Colon (tissue), 2 donors: ENCODE results near the gene TMEM134.

Experiments
- FAIRE-seq: peaks from 2 replicates; lab custom pipeline; 2012; peaks lifted over from hg19 to GRCh38; lab: Jason Lieb, UNC
- donor health status: control.
- donor health status: control.

The TMEM134 gene

DNA sequence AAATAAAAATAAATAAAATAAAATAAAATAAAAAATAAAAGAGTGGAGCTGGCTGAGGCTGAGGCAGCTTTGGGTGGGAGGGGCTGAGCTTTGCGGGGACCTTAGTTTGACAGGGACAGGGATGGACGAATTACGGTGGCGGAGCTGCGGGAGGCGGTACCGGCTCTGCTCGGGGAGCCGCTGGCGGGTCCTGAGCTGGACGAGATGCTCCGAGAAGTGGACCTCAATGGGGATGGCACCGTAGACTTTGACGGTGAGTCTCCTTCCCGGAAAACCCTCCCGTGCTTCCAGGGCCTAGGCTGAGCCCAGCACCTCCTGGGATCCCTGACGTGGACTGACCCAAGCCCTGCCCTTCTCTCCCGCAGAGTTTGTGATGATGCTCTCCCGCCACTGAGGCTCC is 10.8 kb downstream of the TMEM134 start:
- FAIRE-seq, result no peak

DNA sequence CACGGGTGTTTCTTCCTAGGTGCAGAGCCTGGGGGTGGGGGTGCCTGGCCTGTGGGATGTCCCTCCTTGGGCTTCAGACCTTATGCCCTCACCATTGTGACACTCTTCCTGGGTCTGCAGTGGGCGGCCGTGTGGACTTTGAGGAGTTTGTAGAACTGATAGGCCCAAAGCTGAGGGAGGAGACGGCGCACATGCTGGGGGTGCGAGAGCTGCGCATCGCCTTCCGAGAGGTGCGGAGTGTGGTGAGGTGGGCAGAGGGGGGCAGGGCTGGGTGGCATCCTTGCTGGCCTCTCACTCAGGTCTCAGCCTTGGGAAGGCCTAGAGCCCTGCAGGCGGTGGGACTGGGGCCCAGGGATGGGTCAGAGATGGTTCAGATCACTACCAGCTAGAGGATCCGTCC is 11.6 kb downstream of the TMEM134 start:
- no peak for FAIRE-seq

DNA sequence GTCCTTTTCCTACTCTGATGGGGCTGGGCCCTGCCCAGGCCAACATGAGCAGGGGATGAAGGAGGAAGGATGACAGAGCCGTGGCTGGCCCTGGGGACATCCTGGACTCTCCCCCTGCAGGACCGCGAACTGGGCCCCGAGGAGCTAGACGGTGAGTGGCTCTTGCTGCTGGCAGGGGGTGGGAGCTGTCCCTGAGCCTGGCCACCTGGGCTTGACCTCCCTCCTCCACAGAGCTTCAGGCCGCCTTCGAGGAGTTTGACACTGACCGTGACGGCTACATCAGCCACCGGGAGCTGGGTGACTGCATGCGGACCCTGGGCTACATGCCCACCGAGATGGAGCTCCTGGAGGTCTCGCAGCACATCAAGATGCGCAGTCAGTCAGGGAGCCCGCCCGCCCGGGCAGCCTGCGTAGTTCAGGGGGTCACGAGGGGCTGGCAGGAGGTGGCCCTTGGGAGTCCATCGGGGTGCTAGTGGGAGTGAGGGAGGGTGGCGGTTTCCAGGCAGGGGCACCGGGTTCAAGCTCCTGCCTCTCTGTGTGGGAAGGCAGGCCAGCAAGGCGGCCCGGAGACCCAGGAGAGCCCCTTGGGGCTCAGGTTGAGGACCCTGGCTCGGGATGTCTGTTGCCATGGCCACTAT is 12.9 kb downstream of the TMEM134 start:
- no peak for FAIRE-seq

DNA sequence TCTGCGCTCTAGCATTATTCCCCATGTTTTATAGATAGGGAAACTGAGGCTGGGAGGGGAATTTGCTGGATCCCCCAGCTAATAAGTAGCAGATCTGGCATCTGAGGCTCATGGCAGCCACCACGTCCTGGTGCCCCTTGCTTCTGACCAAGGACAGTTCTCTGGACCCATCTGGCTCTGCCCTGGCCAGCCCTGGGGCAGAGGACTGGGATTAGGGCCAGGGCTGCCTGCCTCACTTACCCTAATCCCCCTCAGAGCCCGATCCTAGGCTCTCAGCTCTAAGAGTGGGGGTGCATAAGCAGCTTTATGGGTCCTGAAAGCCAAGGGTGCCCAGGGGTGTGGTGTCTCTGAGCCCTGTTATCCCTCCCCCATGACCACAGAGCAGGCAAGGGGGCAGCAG is 14.0 kb downstream of the TMEM134 start, which contains the start of gene CABP4:
TSS of gene CABP4 (plus strand) at position 301 of the 400 bp plus-strand sequence. CDS start at position 371, 70 bp downstream.
- FAIRE-seq, result no peak

DNA sequence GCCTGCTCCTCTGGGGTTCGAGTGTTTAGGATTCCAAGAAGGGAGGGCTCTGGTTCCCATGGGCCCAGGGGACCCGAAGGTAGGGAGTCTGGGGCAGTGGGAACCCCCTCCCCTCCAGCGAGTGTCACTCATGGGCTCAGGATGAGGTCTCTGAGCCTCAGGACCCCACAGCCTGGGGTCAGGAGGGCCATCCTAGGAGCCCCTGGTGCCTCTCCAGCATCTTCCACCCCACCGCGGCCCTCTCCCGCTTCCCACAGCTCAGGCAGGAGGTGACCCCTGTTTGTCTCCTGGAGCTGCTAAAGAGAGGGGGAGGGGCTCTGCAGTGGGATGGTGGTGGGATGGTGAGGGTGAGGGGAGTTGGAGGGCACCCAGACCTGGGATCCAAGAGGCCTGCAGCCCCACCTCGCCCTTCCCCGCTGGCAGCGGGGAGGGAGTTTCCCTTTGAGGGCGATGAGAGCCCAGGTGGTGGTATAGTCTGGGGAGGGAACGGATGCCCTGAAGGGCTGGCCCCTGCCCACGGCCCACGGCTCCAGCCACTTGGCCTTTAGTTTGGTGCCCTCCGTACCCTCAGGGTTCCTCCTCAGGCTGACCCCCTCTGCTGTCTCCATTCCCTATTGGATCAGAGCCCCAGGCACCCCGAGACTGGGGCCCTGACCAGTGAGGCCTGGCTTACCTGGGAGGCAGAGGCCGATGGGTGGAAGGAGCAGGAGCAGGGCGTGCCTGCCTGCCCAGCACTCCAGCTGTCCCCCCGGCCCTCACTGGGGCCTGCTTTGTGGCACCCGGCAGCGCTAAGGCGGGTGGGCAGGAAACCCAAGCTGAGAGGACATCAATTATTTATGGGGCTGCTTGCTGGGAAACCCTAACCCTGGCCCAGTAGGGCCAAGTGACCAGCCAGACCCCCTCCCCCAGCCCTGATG is 15.0 kb downstream of the TMEM134 start:
- FAIRE-seq, result no peak

DNA sequence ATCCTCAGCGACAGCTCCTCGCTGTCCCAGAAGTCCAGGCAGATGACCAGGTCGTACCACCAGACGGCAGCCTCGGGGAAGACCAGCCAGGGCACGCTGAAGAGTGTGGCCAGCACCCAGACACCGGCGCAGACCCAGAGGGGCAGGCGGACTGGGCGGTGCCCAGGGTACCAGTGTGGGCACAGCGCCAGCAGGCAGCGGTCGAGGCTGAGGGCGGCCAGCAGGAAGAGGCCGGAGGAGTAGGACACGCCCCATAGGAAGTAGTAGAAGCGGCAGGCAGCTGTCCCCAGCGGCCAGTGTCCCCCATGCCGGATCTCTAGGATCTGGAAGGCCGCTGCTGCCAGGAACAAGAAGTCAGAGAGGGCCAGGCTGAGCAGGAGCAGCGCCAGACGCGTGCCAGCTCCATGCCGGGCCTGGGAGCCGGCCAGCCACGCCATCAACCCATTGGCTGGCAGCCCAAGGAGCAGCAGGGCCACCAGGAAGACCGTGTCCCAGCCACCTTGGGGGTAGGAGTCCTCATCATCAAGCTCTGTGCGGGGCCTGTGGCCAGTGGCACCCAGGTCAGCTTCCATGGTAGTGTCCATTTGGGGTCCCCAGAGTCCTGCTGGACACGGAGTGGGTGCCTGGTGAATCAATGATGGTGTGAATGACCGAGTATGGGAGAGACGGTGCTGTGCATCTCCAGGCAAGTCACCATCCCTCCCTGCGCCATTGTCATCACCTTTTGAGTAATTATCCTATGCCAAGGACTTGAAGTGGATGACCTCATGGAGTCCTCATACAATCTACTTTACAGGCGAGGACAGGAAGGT is 16.7 kb downstream of the TMEM134 start, which contains the start of gene GPR152:
TSS of gene GPR152 (minus strand) at position 589 of the 812 bp plus-strand sequence. CDS start at position 584, 5 bp downstream.
- FAIRE-seq, result no peak

DNA sequence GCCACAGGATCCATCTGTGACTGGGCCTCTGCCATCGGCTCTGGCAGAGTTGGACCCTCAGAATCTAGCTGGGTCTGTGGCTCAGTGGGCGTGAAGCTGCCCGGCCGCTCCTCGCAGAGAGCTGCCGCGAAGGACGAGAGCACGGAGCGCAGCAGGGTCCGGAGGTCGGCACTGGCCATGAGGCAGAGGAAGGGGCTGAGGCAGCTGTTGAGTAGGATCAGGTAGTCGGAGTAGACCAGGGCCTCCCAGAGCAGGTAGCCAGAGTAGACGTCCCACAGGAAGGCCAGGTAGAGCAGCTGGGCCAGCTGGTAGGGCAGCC is 17.4 kb downstream of the TMEM134 start:
- FAIRE-seq, result no peak

DNA sequence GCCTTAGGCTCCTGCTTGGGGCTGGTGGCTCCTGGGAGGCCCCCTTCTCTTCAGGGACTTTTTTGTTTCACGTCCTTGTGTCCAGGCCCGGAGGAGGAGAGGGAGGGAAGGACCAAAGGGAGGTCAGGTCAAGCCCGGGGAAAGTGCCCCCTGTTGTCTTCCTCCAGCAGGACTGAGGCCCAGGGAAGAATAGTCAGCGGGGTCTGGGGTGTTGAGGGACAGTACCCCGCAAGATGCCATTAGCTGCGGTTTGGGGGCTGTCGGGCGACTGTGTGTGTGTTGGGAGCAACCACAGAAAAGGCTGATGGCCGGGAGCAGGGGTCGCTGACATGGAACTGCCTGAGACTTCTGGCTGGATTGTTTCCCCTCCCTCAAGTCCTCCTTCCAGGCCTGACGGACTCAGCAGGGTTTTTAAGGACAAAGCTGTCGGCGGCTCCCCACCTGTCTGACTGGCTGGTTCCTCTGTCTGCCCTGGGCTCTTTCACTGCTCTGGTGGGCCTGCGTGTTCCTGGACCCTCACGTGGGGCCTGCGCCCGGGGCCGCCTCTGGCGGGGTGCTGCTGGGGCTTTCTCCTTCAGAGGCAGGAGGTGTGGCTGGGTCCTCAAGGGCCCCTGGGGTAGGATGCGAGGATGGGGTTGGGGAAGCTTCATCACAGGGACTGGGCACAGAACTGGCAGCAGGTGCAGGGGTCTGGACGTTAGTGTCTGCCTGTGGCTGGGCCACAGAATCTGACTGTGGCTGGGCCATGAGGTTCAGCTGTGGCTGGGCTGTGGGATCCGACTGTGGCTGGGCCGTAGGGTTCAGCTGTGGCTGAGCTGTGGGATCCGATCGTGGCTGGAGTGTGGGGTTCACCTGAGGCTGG is 18.0 kb downstream of the TMEM134 start:
- FAIRE-seq, result no peak

DNA sequence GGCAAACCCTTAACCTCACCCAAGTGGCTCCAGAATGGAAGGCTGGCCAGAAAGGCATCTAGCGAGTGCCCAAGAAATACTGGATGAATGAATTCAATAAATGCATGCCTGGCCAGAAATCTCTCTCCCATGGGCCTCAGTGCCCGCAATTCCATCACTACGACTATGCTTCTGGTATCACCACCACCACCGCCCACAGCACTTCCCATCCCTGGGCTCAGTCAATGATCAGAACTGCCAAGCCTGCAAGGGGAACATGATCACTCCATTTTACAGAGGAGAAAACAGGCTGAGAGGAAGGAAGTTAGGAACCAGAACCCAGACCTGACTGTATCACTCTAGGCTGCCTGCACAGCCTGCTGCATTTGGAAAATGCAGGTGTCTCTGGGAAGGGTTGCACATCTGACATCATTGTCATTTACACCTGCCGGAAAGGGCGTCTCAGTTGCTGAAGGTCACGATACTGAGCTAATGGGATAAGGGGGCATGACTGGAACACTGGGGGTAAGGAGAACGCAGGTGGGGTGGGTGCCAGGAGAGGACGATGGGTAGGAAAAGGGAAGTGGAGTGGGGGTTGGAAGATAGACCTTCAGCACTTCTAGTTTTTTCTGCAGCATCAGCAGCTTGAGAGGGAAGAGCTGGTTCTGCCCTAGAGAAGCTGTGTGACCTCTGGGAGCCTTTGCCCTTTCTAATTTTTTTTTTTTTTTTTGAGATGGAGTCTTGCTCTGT is 19.8 kb downstream of the TMEM134 start:
- no peak for FAIRE-seq

DNA sequence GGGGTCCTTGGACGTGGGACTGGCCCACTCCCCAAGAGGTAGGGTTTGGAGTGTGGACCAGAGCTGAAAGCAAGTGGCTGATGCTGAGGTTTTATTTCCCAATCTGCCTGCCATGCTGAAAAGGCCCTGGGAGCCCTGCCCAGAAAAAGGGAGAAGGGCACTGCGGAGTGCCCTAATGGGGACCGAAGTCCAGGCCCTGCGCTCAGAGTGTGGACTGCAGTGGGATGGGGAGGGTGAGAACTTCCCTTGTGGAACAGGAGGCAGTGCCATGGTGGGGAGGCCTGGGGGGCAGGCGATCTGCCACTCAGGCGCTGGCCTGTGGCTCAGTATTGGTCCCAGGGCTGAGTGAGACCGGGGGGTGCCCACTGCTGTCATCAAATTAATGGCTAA is 20.8 kb downstream of the TMEM134 start:
- no peak for FAIRE-seq

DNA sequence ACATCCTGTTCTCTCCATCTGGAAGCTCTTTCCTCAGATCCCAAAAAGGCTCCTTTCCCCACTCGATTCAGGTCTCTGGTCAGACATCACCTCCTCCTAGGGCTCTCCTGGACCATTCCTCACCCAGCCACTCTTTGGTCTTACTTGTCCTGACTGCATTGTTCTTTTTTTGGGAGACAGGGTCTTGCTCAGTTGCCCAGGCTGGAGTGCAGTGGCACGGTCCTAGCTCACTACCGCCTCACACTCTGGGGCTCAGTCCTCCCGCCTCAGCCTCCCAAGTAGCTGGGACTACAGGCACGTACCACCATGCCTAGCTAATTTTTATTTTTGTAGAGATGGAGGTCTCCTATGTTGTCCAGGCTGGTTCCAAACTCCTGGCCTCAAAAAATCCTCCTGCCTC is 23.5 kb downstream of the TMEM134 start:
- no peak for FAIRE-seq

DNA sequence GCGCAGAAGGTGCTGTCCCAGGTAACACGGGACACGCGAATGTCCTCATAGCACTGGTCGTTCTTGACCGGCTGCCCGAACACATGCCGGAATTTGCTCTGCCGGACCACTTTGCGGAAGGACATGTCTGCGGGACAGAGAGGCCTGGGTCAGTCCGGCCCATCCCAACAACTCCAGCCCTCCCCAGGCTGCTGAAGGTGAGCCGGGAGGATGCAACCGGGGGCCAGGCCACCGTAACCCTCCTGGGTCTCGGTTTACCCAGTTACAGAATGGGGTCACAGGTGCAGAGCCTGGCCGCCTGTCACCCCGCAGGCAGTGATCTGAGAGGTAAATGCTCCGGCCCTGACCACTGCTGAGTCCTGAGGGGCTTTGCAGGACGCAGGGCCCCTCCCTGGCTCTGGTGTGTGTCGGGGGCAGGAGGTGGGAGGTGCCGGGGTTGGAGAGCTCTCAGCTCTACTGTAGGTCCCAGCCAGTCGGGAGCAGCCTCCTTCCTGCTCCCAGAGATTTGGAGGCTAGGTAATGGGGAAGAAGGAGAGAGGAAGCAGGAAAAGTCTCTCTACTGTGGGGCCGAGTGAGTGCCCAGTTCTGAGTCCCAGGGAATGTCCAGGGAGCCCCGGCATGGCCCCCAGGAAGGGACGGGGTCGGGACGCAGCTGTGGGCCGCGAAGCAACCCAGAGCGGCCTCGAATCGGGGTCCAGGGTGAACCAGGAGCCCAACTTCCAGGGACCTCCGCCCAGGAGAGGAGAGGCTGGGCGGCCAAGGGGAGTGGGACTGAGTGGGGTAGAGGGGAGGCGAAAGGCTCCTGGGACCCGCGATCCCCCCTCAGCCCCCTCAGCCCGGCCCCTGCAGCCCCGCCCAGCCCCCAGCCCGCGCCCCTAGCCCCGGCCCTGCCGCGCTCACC is 26.3 kb downstream of the TMEM134 start:
- FAIRE-seq, result no peak

DNA sequence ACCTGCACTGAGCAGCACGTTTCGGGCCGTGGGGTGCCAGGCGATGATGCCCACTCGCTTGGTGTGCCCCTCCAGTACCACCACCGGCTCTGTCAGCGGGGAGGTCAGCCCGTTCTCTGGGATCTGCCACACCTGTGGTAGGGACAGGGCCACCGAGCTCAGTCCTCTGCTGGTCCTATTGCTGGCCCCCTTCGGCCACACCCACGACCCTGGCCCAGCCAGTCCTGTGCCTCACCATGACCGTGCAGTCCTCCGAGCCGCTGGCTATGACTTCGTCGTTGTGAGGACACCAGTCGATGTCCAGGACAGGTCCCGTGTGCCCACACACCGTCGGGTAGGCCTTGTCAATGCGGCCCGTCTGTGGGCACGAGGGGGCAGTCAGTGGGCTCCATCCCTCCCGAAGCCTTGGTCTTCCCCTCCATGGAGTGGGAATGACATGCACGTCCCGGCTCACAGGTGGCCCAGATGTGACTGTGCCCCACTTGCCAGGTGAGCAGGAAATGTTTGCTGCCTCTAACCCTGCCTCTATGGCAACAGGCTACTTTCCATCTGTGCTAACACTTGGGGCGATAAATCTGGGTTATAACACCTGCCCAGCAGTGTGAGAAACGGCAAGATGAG is 27.2 kb downstream of the TMEM134 start:
- FAIRE-seq, result no peak

DNA sequence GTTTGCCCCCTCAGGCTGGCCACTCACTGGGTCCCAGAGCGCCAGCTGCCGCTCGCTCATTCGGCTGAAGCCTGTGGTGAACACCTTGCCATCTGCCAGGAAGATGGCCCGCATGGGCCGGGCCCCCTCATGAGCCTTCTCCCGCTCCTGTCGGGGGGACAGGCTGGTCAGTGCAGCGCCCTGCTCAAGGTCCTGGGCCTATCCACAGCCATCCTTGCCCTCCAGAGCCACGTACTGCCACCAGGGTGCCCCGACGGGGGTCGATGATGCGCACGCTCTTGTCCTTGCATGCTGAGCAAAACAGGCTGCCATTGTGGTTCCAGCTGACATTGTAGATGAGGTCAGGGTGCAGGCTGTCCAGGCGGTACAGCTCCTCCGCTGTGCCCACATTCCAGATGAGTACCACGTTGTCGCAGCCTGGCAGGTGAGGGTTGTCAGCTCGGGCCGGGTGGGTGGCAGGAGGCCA is 27.9 kb downstream of the TMEM134 start:
- no peak for FAIRE-seq

DNA sequence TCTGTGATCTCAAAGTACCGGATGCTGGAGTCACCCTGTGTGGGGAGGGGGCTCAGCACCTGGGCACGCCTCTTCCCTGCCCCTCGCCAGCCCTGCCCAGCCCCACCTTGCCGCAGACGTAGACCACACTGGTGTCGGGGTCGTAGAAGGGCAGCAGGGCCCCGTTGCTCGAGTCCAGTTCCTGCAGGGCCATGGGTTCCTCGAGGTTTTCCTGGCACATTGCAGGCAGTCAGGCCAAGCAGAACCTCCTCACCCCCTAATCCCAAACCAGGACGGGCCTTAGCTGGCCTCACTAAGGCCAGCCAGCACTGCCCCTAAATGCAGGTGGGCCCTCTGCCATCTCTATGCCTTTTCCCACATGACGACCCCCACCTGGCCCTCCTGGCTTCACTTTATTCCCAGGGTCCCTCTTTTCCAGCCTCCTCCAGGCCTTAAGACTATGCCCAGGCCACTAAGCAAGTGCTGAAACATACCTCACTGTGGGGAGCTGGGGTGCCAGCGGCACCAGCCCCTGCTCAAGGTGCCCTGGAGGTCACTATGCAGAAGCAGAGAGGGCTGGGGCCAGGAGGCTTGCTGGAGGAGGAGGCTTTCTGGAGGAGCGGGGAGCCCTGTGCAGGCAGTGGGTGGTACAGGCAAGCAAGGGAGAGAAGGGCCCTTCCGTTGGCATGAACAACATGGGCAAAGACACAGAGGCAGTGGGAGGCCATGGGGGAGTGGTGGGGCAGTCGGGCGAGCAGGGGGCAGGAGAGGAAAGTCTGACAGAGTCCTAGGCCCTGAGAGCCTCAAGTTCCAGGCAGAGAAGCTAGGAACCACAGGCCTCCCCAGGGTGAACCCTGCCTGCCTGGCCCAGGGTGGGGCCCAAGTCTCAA is 28.6 kb downstream of the TMEM134 start:
- FAIRE-seq, result no peak

DNA sequence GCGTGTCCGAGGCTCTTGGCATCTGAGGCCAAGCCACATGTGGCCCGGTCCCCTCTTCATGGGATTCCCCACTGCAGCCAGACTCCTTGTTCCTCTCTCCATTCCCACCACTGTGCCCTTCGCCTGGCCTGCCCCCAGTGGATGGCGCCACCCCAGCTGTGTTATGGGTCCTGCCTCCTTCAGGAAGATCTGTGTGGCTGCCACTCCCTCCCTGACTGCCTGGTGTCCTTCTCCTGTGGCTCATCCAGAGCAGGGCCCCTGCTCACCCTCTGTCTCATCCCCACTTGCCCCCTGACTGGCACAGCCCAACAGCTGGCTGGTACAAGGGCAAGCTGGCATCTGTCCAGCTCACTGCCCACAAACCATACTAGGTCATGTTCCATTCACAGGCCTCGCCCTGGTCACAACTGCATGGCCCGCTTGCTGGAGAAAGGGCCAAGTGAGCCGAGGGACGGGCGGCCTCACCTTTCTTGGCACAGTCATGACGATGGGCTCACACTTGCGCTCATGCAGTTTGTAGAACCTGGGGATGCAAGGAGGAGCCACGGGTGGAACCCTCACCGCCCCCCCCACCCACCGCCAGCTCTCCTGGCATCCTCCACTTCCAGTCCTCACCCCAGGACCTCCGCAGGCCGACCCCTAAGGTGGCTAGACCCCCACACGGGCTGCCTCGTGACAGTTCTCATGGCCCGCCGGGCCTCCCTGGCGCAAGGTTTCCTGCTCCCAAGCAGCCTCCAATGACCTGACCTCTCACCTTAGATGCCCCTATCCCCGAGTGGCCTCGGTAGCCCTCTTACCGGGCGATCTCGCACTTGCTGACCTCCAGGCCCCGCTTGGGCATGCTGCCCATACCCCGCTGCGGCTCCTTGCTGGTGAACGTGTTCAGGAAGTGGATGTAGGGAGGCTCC is 29.5 kb downstream of the TMEM134 start:
- no peak for FAIRE-seq
